ENCODE measurements around the gene INO80E. TPM values are rescaled to one million over a fixed set of nuclear protein-coding genes. Genes with fewer than 3 reads are reported as not detected.
A peak's percentile ranks its signal among the peaks of the same experiment; 100 is the strongest.

INO80E gene
- total RNA-seq, 1 experiment from 2014 or later: 104 TPM

DNA sequence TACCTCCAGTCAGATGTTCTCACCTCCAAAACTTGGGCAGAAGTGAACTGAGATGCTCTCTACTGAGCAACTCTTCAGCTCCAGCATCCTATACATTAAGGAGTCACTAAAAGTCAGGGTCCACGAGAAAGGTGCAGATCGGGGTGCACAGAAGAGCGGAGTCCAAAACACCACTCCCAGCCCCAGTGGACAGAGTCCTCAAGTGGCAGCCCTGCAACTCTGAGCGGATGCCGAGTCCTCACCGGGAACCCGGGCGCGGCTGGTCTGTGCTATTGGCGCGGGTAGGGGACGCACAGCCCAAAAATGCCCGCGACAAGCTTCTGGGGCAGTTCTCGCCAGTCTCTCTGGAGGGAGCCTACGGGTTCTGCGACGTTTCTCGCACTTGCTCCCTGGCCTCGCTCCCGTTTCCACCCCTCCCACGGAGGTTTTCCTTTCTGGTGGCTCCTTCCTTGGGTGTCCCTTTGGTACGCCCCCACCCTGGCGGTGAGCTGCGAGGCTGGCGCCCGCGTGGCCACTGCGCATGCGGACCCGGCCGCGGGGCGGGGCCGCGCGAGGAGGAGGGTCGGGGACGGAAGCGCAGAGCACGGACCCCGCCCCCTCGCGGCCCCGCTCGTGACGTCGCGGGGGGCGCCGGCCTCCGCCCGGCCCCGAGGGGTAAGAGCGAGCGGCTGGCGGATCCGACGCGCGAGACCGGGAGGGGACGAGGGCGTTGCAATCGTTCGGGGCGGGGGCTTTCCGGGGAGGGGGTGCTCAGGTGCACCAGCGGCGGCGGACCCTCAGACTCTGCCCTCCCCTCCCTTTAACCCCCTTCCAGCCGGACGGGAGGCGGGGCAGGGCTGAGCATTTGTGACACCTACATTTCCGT is 34.3 kb upstream of the INO80E start, which contains the start of gene TMEM219:
TMEM219 (plus strand) TSS at position 601 of the 865 bp plus-strand sequence. CDS start 1,065 bp downstream, outside the sequence.
- TSS peak; percentile 92 for BruUV-seq (replicated peaks)
- in situ Hi-C loops (cut with HindIII; ENCODE audit: low pct_unique_long_range_greater_than_20kb, low sequenced_read_pairs) (no loop called here), intact Hi-C loops (cut with micrococcal nuclease; ENCODE audit: unreplicated experiment) (loop anchor here (2.0 kb wide), 1 partner anchor 17 kb away; no protein-coding TSS in a partner anchor)
- Histone ChIP-seq H3K27ac (ENCODE audit: low read length) (peak within 1 kb of the TSS; percentile 94), H3K27me3 (ENCODE audit: control insufficient read depth, insufficient read depth, low read length) (no peaks in the 10 kb centered on the region), H3K36me3 (ENCODE audit: control insufficient read depth, insufficient read depth, low read length) (no peaks in the 10 kb centered on the region), H3K4me3 (ENCODE audit: low read depth in 2 of 2, low read length in 2 of 2) (peak within 1 kb of the TSS; percentile 69 to 72), H3K4me1 (ENCODE audit: control insufficient read depth, insufficient read depth, low read length) (peaks cover 15% of the 10 kb centered on the region), H3K9me3 (ENCODE audit: control insufficient read depth, insufficient read depth, low read depth, low read length) (no peaks in the 10 kb centered on the region)
- DNase-seq (ENCODE audit: low read depth, low spot score) (peak; percentile 64), ATAC-seq (peak; percentile 97)
- ChIA-PET POLR2A (interaction anchor here (0.5 to 1.6 kb wide), 7 partner anchors 12 to 123 kb away, joined by 3 to 12 read pairs (median 5); partner anchors contain the start of gene TAOK2), CTCF (interaction anchor here (1.2 kb wide), 1 partner anchor 45 kb away, joined by 5 read pairs; no protein-coding TSS in a partner anchor)
- TF ChIP-seq, protein P1, sequence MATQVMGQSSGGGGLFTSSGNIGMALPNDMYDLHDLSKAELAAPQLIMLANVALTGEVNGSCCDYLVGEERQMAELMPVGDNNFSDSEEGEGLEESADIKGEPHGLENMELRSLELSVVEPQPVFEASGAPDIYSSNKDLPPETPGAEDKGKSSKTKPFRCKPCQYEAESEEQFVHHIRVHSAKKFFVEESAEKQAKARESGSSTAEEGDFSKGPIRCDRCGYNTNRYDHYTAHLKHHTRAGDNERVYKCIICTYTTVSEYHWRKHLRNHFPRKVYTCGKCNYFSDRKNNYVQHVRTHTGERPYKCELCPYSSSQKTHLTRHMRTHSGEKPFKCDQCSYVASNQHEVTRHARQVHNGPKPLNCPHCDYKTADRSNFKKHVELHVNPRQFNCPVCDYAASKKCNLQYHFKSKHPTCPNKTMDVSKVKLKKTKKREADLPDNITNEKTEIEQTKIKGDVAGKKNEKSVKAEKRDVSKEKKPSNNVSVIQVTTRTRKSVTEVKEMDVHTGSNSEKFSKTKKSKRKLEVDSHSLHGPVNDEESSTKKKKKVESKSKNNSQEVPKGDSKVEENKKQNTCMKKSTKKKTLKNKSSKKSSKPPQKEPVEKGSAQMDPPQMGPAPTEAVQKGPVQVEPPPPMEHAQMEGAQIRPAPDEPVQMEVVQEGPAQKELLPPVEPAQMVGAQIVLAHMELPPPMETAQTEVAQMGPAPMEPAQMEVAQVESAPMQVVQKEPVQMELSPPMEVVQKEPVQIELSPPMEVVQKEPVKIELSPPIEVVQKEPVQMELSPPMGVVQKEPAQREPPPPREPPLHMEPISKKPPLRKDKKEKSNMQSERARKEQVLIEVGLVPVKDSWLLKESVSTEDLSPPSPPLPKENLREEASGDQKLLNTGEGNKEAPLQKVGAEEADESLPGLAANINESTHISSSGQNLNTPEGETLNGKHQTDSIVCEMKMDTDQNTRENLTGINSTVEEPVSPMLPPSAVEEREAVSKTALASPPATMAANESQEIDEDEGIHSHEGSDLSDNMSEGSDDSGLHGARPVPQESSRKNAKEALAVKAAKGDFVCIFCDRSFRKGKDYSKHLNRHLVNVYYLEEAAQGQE (IDR thresholded peaks at IDR 0.05; ENCODE audit: insufficient read depth in 1 of 2, low read depth in 2 of 2, low read length in 1 of 2): no peak
- peak; percentile 79 for TF ChIP-seq POLR2AphosphoS5 (IDR thresholded peaks at IDR 0.05; ENCODE audit: low read depth, low read length)

DNA sequence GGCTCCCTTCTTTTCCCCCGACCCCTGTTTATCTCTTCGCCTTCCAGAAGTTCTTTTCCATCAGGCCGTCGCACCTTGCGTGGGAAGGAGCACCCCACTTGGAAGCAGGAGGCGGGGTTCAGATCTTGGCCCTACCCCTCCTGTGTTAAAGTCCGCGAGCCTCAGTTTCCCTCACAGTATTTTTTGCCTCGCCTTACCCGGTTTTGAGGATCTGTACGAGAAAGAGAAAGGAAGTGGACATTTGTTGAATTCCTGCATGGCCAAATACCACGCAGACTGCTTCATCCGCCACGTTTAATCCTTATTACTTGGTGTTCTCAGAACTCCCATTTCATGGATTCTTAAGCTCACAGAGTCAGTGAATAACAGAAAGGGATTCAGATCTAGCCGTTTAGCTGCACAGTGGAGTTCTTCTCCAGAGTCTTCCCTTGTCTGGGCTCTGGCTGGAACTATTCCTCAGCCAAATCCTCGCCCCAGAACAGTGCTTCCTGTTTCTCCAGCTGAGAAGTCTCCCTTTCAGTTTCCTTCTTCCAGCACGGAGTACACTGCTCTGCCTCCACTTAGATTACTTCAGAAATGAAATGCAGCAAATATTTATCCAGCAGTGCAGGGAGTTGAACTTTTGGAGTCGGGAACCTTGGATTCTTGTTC is 33.6 kb upstream of the INO80E start:
- Histone ChIP-seq H3K27ac (ENCODE audit: low read length) (peak overlapping the region; percentile 94), H3K36me3 (ENCODE audit: control insufficient read depth, insufficient read depth, low read length) (peaks cover 3% of the 10 kb centered on the region; the same call in 1 of the 2 replicates), H3K27me3 (ENCODE audit: control insufficient read depth, insufficient read depth, low read length) (no peaks in the 10 kb centered on the region), H3K4me1 (ENCODE audit: control insufficient read depth, insufficient read depth, low read length) (peaks cover 15% of the 10 kb centered on the region), H3K4me3 (ENCODE audit: low read depth in 2 of 2, low read length in 2 of 2) (peak overlapping the region; percentile 69 to 72), H3K9me3 (ENCODE audit: control insufficient read depth, insufficient read depth, low read depth, low read length) (no peaks in the 10 kb centered on the region)
- BruUV-seq (replicated peaks): TSS peak; percentile 83
- TF ChIP-seq, protein P2, sequence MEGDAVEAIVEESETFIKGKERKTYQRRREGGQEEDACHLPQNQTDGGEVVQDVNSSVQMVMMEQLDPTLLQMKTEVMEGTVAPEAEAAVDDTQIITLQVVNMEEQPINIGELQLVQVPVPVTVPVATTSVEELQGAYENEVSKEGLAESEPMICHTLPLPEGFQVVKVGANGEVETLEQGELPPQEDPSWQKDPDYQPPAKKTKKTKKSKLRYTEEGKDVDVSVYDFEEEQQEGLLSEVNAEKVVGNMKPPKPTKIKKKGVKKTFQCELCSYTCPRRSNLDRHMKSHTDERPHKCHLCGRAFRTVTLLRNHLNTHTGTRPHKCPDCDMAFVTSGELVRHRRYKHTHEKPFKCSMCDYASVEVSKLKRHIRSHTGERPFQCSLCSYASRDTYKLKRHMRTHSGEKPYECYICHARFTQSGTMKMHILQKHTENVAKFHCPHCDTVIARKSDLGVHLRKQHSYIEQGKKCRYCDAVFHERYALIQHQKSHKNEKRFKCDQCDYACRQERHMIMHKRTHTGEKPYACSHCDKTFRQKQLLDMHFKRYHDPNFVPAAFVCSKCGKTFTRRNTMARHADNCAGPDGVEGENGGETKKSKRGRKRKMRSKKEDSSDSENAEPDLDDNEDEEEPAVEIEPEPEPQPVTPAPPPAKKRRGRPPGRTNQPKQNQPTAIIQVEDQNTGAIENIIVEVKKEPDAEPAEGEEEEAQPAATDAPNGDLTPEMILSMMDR (IDR thresholded peaks at IDR 0.05): no peak
- no peak for TF ChIP-seq POLR2AphosphoS5 (IDR thresholded peaks at IDR 0.05; ENCODE audit: low read depth, low read length)
- TF ChIP-seq TCF7L2 (IDR thresholded peaks at IDR 0.05; ENCODE audit: low read depth, low read length): no peak
- TF ChIP-seq SIN3A (IDR thresholded peaks at IDR 0.05; ENCODE audit: borderline replicate concordance, insufficient read depth, low read depth, low read length): no peak
- TF ChIP-seq, protein P1 (IDR thresholded peaks at IDR 0.05; ENCODE audit: insufficient read depth in 1 of 2, low read depth in 2 of 2, low read length in 1 of 2): no peak
- DNase-seq (ENCODE audit: low read depth, low spot score) (no peak), ATAC-seq (0 out of 2 replicates have a peak, but pooled peaks have one; percentile 4)
- ChIA-PET POLR2A (interaction anchor here (0.6 to 1.6 kb wide), 3 partner anchors 11 to 124 kb away, joined by 3 to 7 read pairs (median 3); partner anchors contain the start of gene TAOK2), CTCF (interaction anchor here (1.2 kb wide), 1 partner anchor 46 kb away, joined by 5 read pairs; no protein-coding TSS in a partner anchor)
- intact Hi-C loops (cut with micrococcal nuclease; ENCODE audit: unreplicated experiment) (no loop called here), in situ Hi-C loops (cut with HindIII; ENCODE audit: low pct_unique_long_range_greater_than_20kb, low sequenced_read_pairs) (no loop called here)
